Mesendoderm (in vitro differentiated cells): ENCODE data around the gene SKAP1.

ENCODE experiments used
- DNase-seq: peaks from one replicate; pipeline ENCODE4 v3.0.0; 2013
- H2AK5ac ChIP-seq: 2 replicates; pipeline ENCODE4 v1.6.1; 2013; ENCODE audit warnings: low read length, inconsistent platforms
- H2BK120ac ChIP-seq: 2 replicates; pipeline ENCODE4 v1.6.1; 2013; ENCODE audit warnings: low read depth, mild to moderate bottlenecking, low read length, moderate library complexity, mixed read lengths
- H2BK15ac ChIP-seq: replicated peaks from 2 replicates; pipeline ENCODE4 v1.6.1; 2013; ENCODE audit warnings: low read depth, mild to moderate bottlenecking, moderate library complexity
- H2BK5ac ChIP-seq: 2 replicates; pipeline ENCODE4 v1.6.1; 2013; ENCODE audit warnings: low read length, inconsistent platforms
- H3K18ac ChIP-seq: 2 replicates; pipeline ENCODE4 v1.6.1; 2013; ENCODE audit warnings: mild to moderate bottlenecking, low read length, mixed read lengths
- H3K23ac ChIP-seq: one replicate; pipeline ENCODE4 v1.6.1; 2013; ENCODE audit warnings: low read length
- H3K27ac ChIP-seq: 2 replicates; pipeline ENCODE4 v1.5.1; 2013; ENCODE audit warnings: low read depth, mild to moderate bottlenecking, inconsistent platforms, low read length, moderate library complexity
- H3K27me3 ChIP-seq: 2 replicates; pipeline ENCODE4 v1.6.1; 2013; ENCODE audit warnings: low read length, control low read depth, mild to moderate bottlenecking, inconsistent platforms; ENCODE audit not compliant: insufficient read depth, poor library complexity
- H3K36me3 ChIP-seq: 2 replicates; pipeline ENCODE4 v1.6.1; 2013; ENCODE audit warnings: low read length, inconsistent platforms; ENCODE audit not compliant: control insufficient read depth, insufficient read depth
- H3K4ac ChIP-seq: one replicate; pipeline ENCODE4 v1.6.1; 2013; ENCODE audit warnings: low read depth, mild to moderate bottlenecking, low read length, moderate library complexity
- H3K4me1 ChIP-seq: 2 replicates; pipeline ENCODE4 v1.6.1; 2013; ENCODE audit warnings: low read depth, low read length, inconsistent platforms; ENCODE audit not compliant: control insufficient read depth
- H3K4me2 ChIP-seq: 2 replicates; pipeline ENCODE4 v1.6.1; 2013; ENCODE audit warnings: low read length
- H3K4me3 ChIP-seq: 2 replicates; pipeline ENCODE4 v1.5.1; 2013; ENCODE audit warnings: mild to moderate bottlenecking, low read length
- H3K56ac ChIP-seq: one replicate; pipeline ENCODE4 v1.6.1; 2013; ENCODE audit warnings: low read length
- H3K79me1 ChIP-seq: 2 replicates; pipeline ENCODE4 v1.6.1; 2013; ENCODE audit warnings: low read length, inconsistent platforms
- H3K79me2 ChIP-seq: 2 replicates; pipeline ENCODE4 v1.6.1; 2013; ENCODE audit warnings: mild to moderate bottlenecking, low read length; ENCODE audit not compliant: control insufficient read depth, insufficient read depth
- H3K9ac ChIP-seq: 2 replicates; pipeline ENCODE4 v1.6.1; 2013; ENCODE audit warnings: low read length, inconsistent platforms
- H4K5ac ChIP-seq: one replicate; pipeline ENCODE4 v1.6.1; 2013; ENCODE audit warnings: low read length
- H4K8ac ChIP-seq: one replicate; pipeline ENCODE4 v1.6.1; 2013; ENCODE audit warnings: low read depth, mild to moderate bottlenecking, control low read depth, low read length, moderate library complexity
- WGBS: extraction: QIAGEN DNeasy Blood & Tissue Kit; methylation state at CpG from one replicate; pipeline ENCODE4 v1.1.7; 2013; ENCODE audit warnings: low lambda C conversion rate, missing lambda C conversion rate; ENCODE audit not compliant: insufficient coverage; ENCODE audit errors: extremely low coverage; 5-methylcytosine and 5-hydroxymethylcytosine counted together

Gene SKAP1

DNA sequence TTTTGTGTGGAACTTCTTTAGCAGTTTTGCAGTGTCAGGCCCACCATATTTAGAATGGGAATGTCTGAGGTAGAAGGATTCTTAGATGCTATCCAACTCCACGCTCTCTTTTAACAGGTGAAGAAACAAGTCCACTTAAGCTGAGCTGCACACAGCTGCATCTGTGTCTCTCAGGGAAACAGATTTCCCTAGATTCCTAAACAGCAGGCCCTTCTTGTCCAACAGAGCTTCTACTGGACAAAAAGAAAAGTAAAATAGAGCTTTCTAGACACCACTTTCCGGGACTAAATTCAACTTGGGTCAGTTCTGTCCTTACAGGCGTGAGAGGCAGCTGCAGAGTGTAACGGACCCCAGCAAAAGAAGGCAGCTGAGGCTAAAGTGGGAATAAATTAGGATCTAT, 270.8 kb downstream of the SKAP1 start:
- no peak overlapping the region for H3K4me2 ChIP-seq
- no peak overlapping the region for H3K4ac ChIP-seq
- WGBS, result no CpG with 5 or more reads among the region's 4 CpGs
- DNase-seq, result no peak
- no peaks in the 10 kb centered on the region for H3K36me3 ChIP-seq
- no peaks in the 10 kb centered on the region for H3K79me1 ChIP-seq
- no peak overlapping the region for H4K5ac ChIP-seq
- peaks cover 14% of the 10 kb centered on the region for H3K4me1 ChIP-seq
- no peak overlapping the region for H3K4me3 ChIP-seq
- peak overlapping the region; percentile 66 for H4K8ac ChIP-seq
- H3K27me3 ChIP-seq, result no peaks in the 10 kb centered on the region
- H3K18ac ChIP-seq, result peak overlapping the region; percentile 97
- H2BK5ac ChIP-seq, result no peak overlapping the region
- no peak overlapping the region for H3K23ac ChIP-seq
- H3K56ac ChIP-seq, result peak overlapping the region; percentile 18
- peak overlapping the region; percentile 78 for H2BK120ac ChIP-seq
- peak overlapping the region; percentile 86 for H2BK15ac ChIP-seq
- H2AK5ac ChIP-seq, result no peak overlapping the region
- H3K9ac ChIP-seq, result no peak overlapping the region
- no peaks in the 10 kb centered on the region for H3K79me2 ChIP-seq
- no peak overlapping the region for H3K27ac ChIP-seq

- no peak overlapping the region for H2BK15ac ChIP-seq
- H3K4me3 ChIP-seq, result no peak overlapping the region
- no CpG with 5 or more reads among the region's 21 CpGs for WGBS
- H3K36me3 ChIP-seq, result no peaks in the 10 kb centered on the region
- no peaks in the 10 kb centered on the region for H3K27me3 ChIP-seq
- no peak overlapping the region for H2BK5ac ChIP-seq
- H3K4me2 ChIP-seq, result no peak overlapping the region
- peaks cover 12% of the 10 kb centered on the region for H3K4me1 ChIP-seq
- H3K27ac ChIP-seq, result no peak overlapping the region
- no peak overlapping the region for H3K56ac ChIP-seq
- H3K79me1 ChIP-seq, result no peaks in the 10 kb centered on the region
- no peak overlapping the region for H4K5ac ChIP-seq
- H4K8ac ChIP-seq, result no peak overlapping the region
- no peak overlapping the region for H3K9ac ChIP-seq
- H3K23ac ChIP-seq, result peak overlapping the region; percentile 32
- no peak overlapping the region for H2AK5ac ChIP-seq
- DNase-seq, result peak; percentile 42
- H3K4ac ChIP-seq, result no peak overlapping the region
- no peaks in the 10 kb centered on the region for H3K79me2 ChIP-seq
- no peak overlapping the region for H2BK120ac ChIP-seq
- H3K18ac ChIP-seq, result no peak overlapping the region
These were observed 274.0 kb downstream of the SKAP1 start for GRCh38 chr17:48155889-48156611.

- Histone ChIP-seq H3K4ac (no peak overlapping the region), H4K8ac (no peak overlapping the region), H3K36me3 (no peaks in the 10 kb centered on the region), H2BK5ac (no peak overlapping the region), H2BK120ac (no peak overlapping the region), H3K4me1 (no peaks in the 10 kb centered on the region), H3K56ac (no peak overlapping the region), H3K79me2 (no peaks in the 10 kb centered on the region), H4K5ac (no peak overlapping the region), H3K4me3 (no peak overlapping the region), H2AK5ac (no peak overlapping the region), H2BK15ac (no peak overlapping the region), H3K27me3 (no peaks in the 10 kb centered on the region), H3K79me1 (no peaks in the 10 kb centered on the region), H3K4me2 (no peak overlapping the region), H3K9ac (no peak overlapping the region), H3K18ac (no peak overlapping the region), H3K23ac (no peak overlapping the region), H3K27ac (no peak overlapping the region)
- no CpG with 5 or more reads among the region's 6 CpGs for WGBS
- DNase-seq, result peak; percentile 71
These were observed 276.2 kb downstream of the SKAP1 start for GRCh38 chr17:48153691-48154358.

DNA sequence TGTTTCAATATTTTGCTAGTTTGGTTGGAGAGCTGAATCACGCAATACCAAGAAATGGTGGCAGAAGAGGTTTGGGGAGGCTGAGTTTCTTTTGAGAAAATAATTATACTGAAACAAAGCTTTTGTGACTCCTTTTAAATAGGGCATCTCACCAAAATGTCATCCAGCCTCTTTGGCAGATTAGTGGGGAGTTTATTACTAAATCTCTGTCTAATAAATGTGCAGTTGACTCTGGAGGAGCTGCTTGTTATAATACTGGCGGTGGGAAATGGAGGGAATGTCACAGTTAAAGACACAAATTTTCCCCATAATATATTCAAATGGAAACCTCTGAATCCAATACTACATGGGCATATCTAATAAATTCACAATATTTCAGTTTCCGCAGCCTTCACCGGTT, 277.7 kb downstream of the SKAP1 start:
- H3K4me1 ChIP-seq, result no peaks in the 10 kb centered on the region
- no peaks in the 10 kb centered on the region for H3K79me2 ChIP-seq
- no peak overlapping the region for H2AK5ac ChIP-seq
- H3K36me3 ChIP-seq, result no peaks in the 10 kb centered on the region
- no peak overlapping the region for H4K5ac ChIP-seq
- no CpG with 5 or more reads among the region's 4 CpGs for WGBS
- no peak overlapping the region for H2BK15ac ChIP-seq
- H3K56ac ChIP-seq, result no peak overlapping the region
- H3K4ac ChIP-seq, result no peak overlapping the region
- H2BK120ac ChIP-seq, result no peak overlapping the region
- H3K4me3 ChIP-seq, result no peak overlapping the region
- no peak overlapping the region for H3K18ac ChIP-seq
- H3K23ac ChIP-seq, result no peak overlapping the region
- no peak overlapping the region for H3K4me2 ChIP-seq
- H3K9ac ChIP-seq, result no peak overlapping the region
- no peaks in the 10 kb centered on the region for H3K79me1 ChIP-seq
- no peak overlapping the region for H2BK5ac ChIP-seq
- no peak overlapping the region for H4K8ac ChIP-seq
- DNase-seq, result no peak
- no peaks in the 10 kb centered on the region for H3K27me3 ChIP-seq
- H3K27ac ChIP-seq, result no peak overlapping the region

- Histone ChIP-seq H3K9ac (no peak overlapping the region), H2BK120ac (no peak overlapping the region), H3K4me3 (no peak overlapping the region), H3K27ac (no peak overlapping the region), H3K36me3 (no peaks in the 10 kb centered on the region), H2BK5ac (no peak overlapping the region), H3K79me1 (no peaks in the 10 kb centered on the region), H3K27me3 (no peaks in the 10 kb centered on the region), H3K79me2 (no peaks in the 10 kb centered on the region), H3K4me2 (no peak overlapping the region), H3K4ac (no peak overlapping the region), H3K18ac (no peak overlapping the region), H2AK5ac (no peak overlapping the region), H2BK15ac (no peak overlapping the region), H4K8ac (no peak overlapping the region), H3K56ac (no peak overlapping the region), H3K4me1 (no peaks in the 10 kb centered on the region), H4K5ac (no peak overlapping the region), H3K23ac (no peak overlapping the region)
- WGBS, result no CpG with 5 or more reads among the region's 3 CpGs
- no peak for DNase-seq
These were observed 278.8 kb downstream of the SKAP1 start for GRCh38 chr17:48151220-48151619.
